DMS79 (cell line): ENCODE results near the gene BPIFB3.

ENCODE experiments used
- DNase-seq: peaks from one replicate; lab custom pipeline; 2025; lab: John Stamatoyannopoulos, UW

BPIFB3 gene

GRCh38 chr20:33015700-33016580, 37.8 kb upstream of the BPIFB3 start:
- no peak for DNase-seq

- DNase-seq: no peak
Observed at GRCh38 chr20:33016581-33017109, 37.1 kb upstream of the BPIFB3 start.

- no peak for DNase-seq
Observed at GRCh38 chr20:33017542-33017941, 36.2 kb upstream of the BPIFB3 start.

- DNase-seq: no peak
Observed at GRCh38 chr20:33018169-33018931, 35.4 kb upstream of the BPIFB3 start.

GRCh38 chr20:33019465-33020277, 34.0 kb upstream of the BPIFB3 start:
- no peak for DNase-seq

GRCh38 chr20:33020278-33021161, 33.2 kb upstream of the BPIFB3 start:
- no peak for DNase-seq

GRCh38 chr20:33021879-33022278, 31.8 kb upstream of the BPIFB3 start:
- DNase-seq: no peak

- no peak for DNase-seq
Observed at GRCh38 chr20:33022289-33022688, 31.4 kb upstream of the BPIFB3 start.

- no peak for DNase-seq
Observed at GRCh38 chr20:33022694-33023438, 30.8 kb upstream of the BPIFB3 start.

- DNase-seq: no peak
Observed at GRCh38 chr20:33023439-33024242, 30.1 kb upstream of the BPIFB3 start.

- no peak for DNase-seq
Observed at GRCh38 chr20:33024243-33024560, 29.5 kb upstream of the BPIFB3 start.

- no peak for DNase-seq
Observed at GRCh38 chr20:33024609-33025317, 28.9 kb upstream of the BPIFB3 start.

- no peak for DNase-seq
Observed at GRCh38 chr20:33025318-33025876, 28.3 kb upstream of the BPIFB3 start.

- no peak for DNase-seq
Observed at GRCh38 chr20:33026072-33026778, 27.5 kb upstream of the BPIFB3 start.

GRCh38 chr20:33026779-33027759, 26.6 kb upstream of the BPIFB3 start:
- DNase-seq: no peak
